Suprapubic skin (tissue), 4 donors: ENCODE data around the gene DNAH17. TPM values are rescaled to one million over a fixed set of nuclear protein-coding genes. Genes with fewer than 3 reads are reported as not detected.

ENCODE experiments used
- DNase-seq, 2 donors: peaks; one replicate each; pipeline ENCODE4 v3.0.0-alpha.2; 2019; ENCODE audit warnings: low spot score in 2 of 2
- H3K27ac ChIP-seq: fragments of 200-600 bp; sonication (generic); one replicate; pipeline ENCODE4 v1.5.1; 2019
- H3K27me3 ChIP-seq: fragments of 200-600 bp; sonication (generic); one replicate; pipeline ENCODE4 v1.5.1; 2019
- H3K36me3 ChIP-seq: fragments of 200-600 bp; sonication (generic); one replicate; pipeline ENCODE4 v1.5.1; 2019
- H3K4me1 ChIP-seq: fragments of 200-600 bp; sonication (generic); one replicate; pipeline ENCODE4 v1.5.1; 2019
- H3K4me3 ChIP-seq: fragments of 200-600 bp; sonication (generic); one replicate; pipeline ENCODE4 v1.5.1; 2019; ENCODE audit warnings: mild to moderate bottlenecking
- H3K9me3 ChIP-seq: fragments of 200-600 bp; sonication (generic); one replicate; pipeline ENCODE4 v1.5.1; 2019
- CTCF ChIP-seq, 2 donors: fragments of 200-600 bp in 1 of 2; fragments of 450-650 bp in 1 of 2; sonication (generic) in 1 of 2; IDR thresholded peaks; one replicate each; pipeline ENCODE4 v1.5.1; 2016 to 2019; ENCODE audit warnings: antibody characterized with exemption in 2 of 2, mild to moderate bottlenecking in 1 of 2, moderate library complexity in 1 of 2
- EP300 ChIP-seq: sonication (generic); formaldehyde crosslinking; IDR thresholded peaks from one replicate; pipeline ENCODE4 v1.6.1; 2017; ENCODE audit warnings: antibody characterized with exemption
- POLR2A ChIP-seq, 2 donors: fragments of 450-650 bp; IDR thresholded peaks; one replicate each; pipeline ENCODE4 v1.6.1; 2017; ENCODE audit warnings: antibody characterized with exemption in 2 of 2, mild to moderate bottlenecking in 2 of 2, moderate library complexity in 2 of 2
- POLR2AphosphoS5 ChIP-seq, 3 donors: sonication (generic); formaldehyde crosslinking; IDR thresholded peaks; one replicate each; pipeline ENCODE4 v1.6.1; 2017; ENCODE audit warnings: antibody characterized with exemption in 3 of 3
- WGBS: methylation state at CpG from one replicate; pipeline ENCODE4 v1.1.5; 2018; 5-methylcytosine and 5-hydroxymethylcytosine counted together
- total RNA-seq, 4 donors: library from RNA; depleted of rRNA; stranded (reverse); fragments of >200 nt; gene quantifications; one replicate each; pipeline ENCODE4 v1.1.0, GENCODE V29; 2016

The DNAH17 gene
- total RNA-seq, 4 donors from 2014 or later = 3.7 to 6.7 (median 5.2) TPM

GRCh38 chr17:78559749-78560368 lies 17.3 kb downstream of the DNAH17 start:
- TF ChIP-seq POLR2A (IDR thresholded peaks at IDR 0.05) = no peak
- no peak for TF ChIP-seq POLR2AphosphoS5 (IDR thresholded peaks at IDR 0.05)
- no peak for TF ChIP-seq CTCF (IDR thresholded peaks at IDR 0.05)
- TF ChIP-seq EP300 = no peak
- H3K27ac ChIP-seq = no peak overlapping the region
- H3K4me1 ChIP-seq = peaks cover 10% of the 10 kb centered on the region
- DNase-seq = no peak
- 49% methylated on average over 17 of the region's 17 CpGs for WGBS
- no peak overlapping the region for H3K4me3 ChIP-seq
- H3K36me3 ChIP-seq = no peaks in the 10 kb centered on the region
- H3K9me3 ChIP-seq = no peaks in the 10 kb centered on the region
- peaks cover 19% of the 10 kb centered on the region for H3K27me3 ChIP-seq

GRCh38 chr17:78558989-78559388 lies 18.2 kb downstream of the DNAH17 start:
- Histone ChIP-seq H3K4me1 (peaks cover 10% of the 10 kb centered on the region), H3K36me3 (no peaks in the 10 kb centered on the region), H3K27me3 (peaks cover 19% of the 10 kb centered on the region), H3K27ac (no peak overlapping the region), H3K9me3 (no peaks in the 10 kb centered on the region), H3K4me3 (no peak overlapping the region)
- WGBS = 90% methylated on average over 5 of the region's 5 CpGs
- no peak for DNase-seq
- TF ChIP-seq CTCF (IDR thresholded peaks at IDR 0.05) (no peak), EP300 (no peak), POLR2A (IDR thresholded peaks at IDR 0.05) (no peak), POLR2AphosphoS5 (IDR thresholded peaks at IDR 0.05) (no peak)

- Histone ChIP-seq H3K27ac (no peak overlapping the region), H3K4me1 (peaks cover 10% of the 10 kb centered on the region), H3K4me3 (no peak overlapping the region), H3K36me3 (no peaks in the 10 kb centered on the region), H3K9me3 (no peaks in the 10 kb centered on the region), H3K27me3 (peaks cover 15% of the 10 kb centered on the region)
- no peak for DNase-seq
- WGBS = 73% methylated on average over 9 of the region's 10 CpGs
- TF ChIP-seq POLR2AphosphoS5 (IDR thresholded peaks at IDR 0.05) (no peak), CTCF (IDR thresholded peaks at IDR 0.05) (no peak), EP300 (no peak), POLR2A (IDR thresholded peaks at IDR 0.05) (no peak)
Measured at GRCh38 chr17:78558181-78558850, 18.9 kb downstream of the DNAH17 start.

- Histone ChIP-seq H3K27me3 (peaks cover 15% of the 10 kb centered on the region), H3K4me3 (no peak overlapping the region), H3K27ac (no peak overlapping the region), H3K9me3 (no peaks in the 10 kb centered on the region), H3K4me1 (peaks cover 10% of the 10 kb centered on the region), H3K36me3 (no peaks in the 10 kb centered on the region)
- 9% methylated on average over 2 of the region's 2 CpGs for WGBS
- TF ChIP-seq POLR2A (IDR thresholded peaks at IDR 0.05) (no peak), CTCF (IDR thresholded peaks at IDR 0.05) (no peak), POLR2AphosphoS5 (IDR thresholded peaks at IDR 0.05) (no peak), EP300 (no peak)
- no peak for DNase-seq
Measured at GRCh38 chr17:78557598-78558039, 19.6 kb downstream of the DNAH17 start.

GRCh38 chr17:78556812-78557211 lies 20.4 kb downstream of the DNAH17 start:
- Histone ChIP-seq H3K27me3 (peaks cover 15% of the 10 kb centered on the region), H3K36me3 (no peaks in the 10 kb centered on the region)
- 56% methylated on average over 11 of the region's 11 CpGs for WGBS

More at GRCh38 chr17:78556812-78557211, 20.4 kb downstream of the DNAH17 start:
- no peaks in the 10 kb centered on the region for H3K9me3 ChIP-seq
- peak overlapping the region; percentile 18 for H3K27ac ChIP-seq
- H3K4me1 ChIP-seq = peaks cover 10% of the 10 kb centered on the region
- TF ChIP-seq POLR2A (IDR thresholded peaks at IDR 0.05) = no peak
- no peak for TF ChIP-seq POLR2AphosphoS5 (IDR thresholded peaks at IDR 0.05)
- TF ChIP-seq EP300 = no peak
- TF ChIP-seq CTCF (IDR thresholded peaks at IDR 0.05) = no peak
- no peak for DNase-seq
- H3K4me3 ChIP-seq = no peak overlapping the region
